ENCODE results near the gene DCTN1.

The DCTN1 gene

GRCh38 chr2:74418312-74418711 is 38.2 kb upstream of the DCTN1 start:
- WGBS (ENCODE audit: insufficient coverage), result over 99% methylated on average over 16 of the region's 27 CpGs
- H3K27me3 ChIP-seq (replicated peaks in 2 of 5; ENCODE audit: control insufficient read depth in 4 of 5, insufficient read depth in 5 of 5, low read length in 4 of 5), result peaks cover 0 to 7% (median 0%) of the 10 kb centered on the region in 5 experiments
- no peak overlapping the region for H3K27ac ChIP-seq (ENCODE audit: insufficient read depth in 1 of 2, low read depth in 1 of 2, low read length in 2 of 2, poor library complexity in 1 of 2, severe bottlenecking in 2 of 2)
- peaks cover 0 to 43% (median 38%) of the 10 kb centered on the region in 4 experiments for H3K4me1 ChIP-seq (ENCODE audit: control extremely low read depth in 1 of 4, control insufficient read depth in 4 of 4, insufficient read depth in 4 of 4, low read length in 3 of 4)
- ChIA-PET CTCF (interaction anchor here (1.7 kb wide), 1 partner anchor 22 kb away, joined by 4 read pairs; no protein-coding TSS in a partner anchor), POLR2A (interaction anchor here (0.6 kb wide), 1 partner anchor 8 kb away, joined by 5 read pairs; no protein-coding TSS in a partner anchor)
- no peak overlapping the region for H3K4me3 ChIP-seq (ENCODE audit: control insufficient read depth in 1 of 7, extremely low read depth in 1 of 7, insufficient read depth in 4 of 7, low read depth in 2 of 7, low read length in 6 of 7)
- no peak for DNase-seq
- H3K36me3 ChIP-seq (ENCODE audit: control insufficient read depth in 4 of 4, insufficient read depth in 4 of 4, low read length in 3 of 4), result no peaks in the 10 kb centered on the region
- H3K9me3 ChIP-seq (ENCODE audit: control extremely low read depth in 1 of 5, control insufficient read depth in 4 of 5, insufficient read depth in 2 of 5, low read depth in 1 of 5, low read length in 4 of 5), result no peaks in the 10 kb centered on the region

GRCh38 chr2:74417763-74418162 is 37.7 kb upstream of the DCTN1 start:
- DNase-seq, result no peak
- POLR2A ChIA-PET, result no interaction called here
- H3K27me3 ChIP-seq (replicated peaks in 2 of 5; ENCODE audit: control insufficient read depth in 4 of 5, insufficient read depth in 5 of 5, low read length in 4 of 5), result peaks cover 0 to 7% (median 0%) of the 10 kb centered on the region in 5 experiments
- 90% methylated on average over 4 of the region's 6 CpGs for WGBS (ENCODE audit: insufficient coverage)
- H3K36me3 ChIP-seq (ENCODE audit: control insufficient read depth in 4 of 4, insufficient read depth in 4 of 4, low read length in 3 of 4), result no peaks in the 10 kb centered on the region
- no peaks in the 10 kb centered on the region for H3K9me3 ChIP-seq (ENCODE audit: control extremely low read depth in 1 of 5, control insufficient read depth in 4 of 5, insufficient read depth in 2 of 5, low read depth in 1 of 5, low read length in 4 of 5)
- no peak overlapping the region for H3K4me3 ChIP-seq (ENCODE audit: control insufficient read depth in 1 of 7, extremely low read depth in 1 of 7, insufficient read depth in 4 of 7, low read depth in 2 of 7, low read length in 6 of 7)
- CTCF ChIA-PET, result interaction anchor here (1.7 kb wide), 1 partner anchor 22 kb away, joined by 4 read pairs; no protein-coding TSS in a partner anchor
- no peak overlapping the region for H3K27ac ChIP-seq (ENCODE audit: insufficient read depth in 1 of 2, low read depth in 1 of 2, low read length in 2 of 2, poor library complexity in 1 of 2, severe bottlenecking in 2 of 2)
- H3K4me1 ChIP-seq (ENCODE audit: control extremely low read depth in 1 of 4, control insufficient read depth in 4 of 4, insufficient read depth in 4 of 4, low read length in 3 of 4), result peaks cover 0 to 47% (median 40%) of the 10 kb centered on the region in 4 experiments

GRCh38 chr2:74417197-74417596 is 37.1 kb upstream of the DCTN1 start:
- no peak overlapping the region for H3K27ac ChIP-seq (ENCODE audit: insufficient read depth in 1 of 2, low read depth in 1 of 2, low read length in 2 of 2, poor library complexity in 1 of 2, severe bottlenecking in 2 of 2)
- no peak for DNase-seq
- H3K4me3 ChIP-seq (ENCODE audit: control insufficient read depth in 1 of 7, extremely low read depth in 1 of 7, insufficient read depth in 4 of 7, low read depth in 2 of 7, low read length in 6 of 7), result no peak overlapping the region
- CTCF ChIA-PET, result interaction anchor here (2.5 kb wide), 1 partner anchor 38 kb away, joined by 10 read pairs; the partner anchor contains the start of gene INO80B
- no peaks in the 10 kb centered on the region for H3K36me3 ChIP-seq (ENCODE audit: control insufficient read depth in 4 of 4, insufficient read depth in 4 of 4, low read length in 3 of 4)
- POLR2A ChIA-PET, result no interaction called here
- 90% methylated on average over 2 of the region's 3 CpGs for WGBS (ENCODE audit: insufficient coverage)
- peaks cover 0 to 46% (median 38%) of the 10 kb centered on the region in 4 experiments for H3K4me1 ChIP-seq (ENCODE audit: control extremely low read depth in 1 of 4, control insufficient read depth in 4 of 4, insufficient read depth in 4 of 4, low read length in 3 of 4)
- no peaks in the 10 kb centered on the region for H3K9me3 ChIP-seq (ENCODE audit: control extremely low read depth in 1 of 5, control insufficient read depth in 4 of 5, insufficient read depth in 2 of 5, low read depth in 1 of 5, low read length in 4 of 5)
- H3K27me3 ChIP-seq (replicated peaks in 2 of 5; ENCODE audit: control insufficient read depth in 4 of 5, insufficient read depth in 5 of 5, low read length in 4 of 5), result peaks cover 0 to 7% (median 0%) of the 10 kb centered on the region in 5 experiments

- WGBS (ENCODE audit: insufficient coverage), result 80% methylated on average over 1 of the region's 3 CpGs
- POLR2A ChIA-PET, result no interaction called here
These were observed 36.7 kb upstream of the DCTN1 start for GRCh38 chr2:74416778-74417177.

GRCh38 chr2:74415762-74416395 is 35.8 kb upstream of the DCTN1 start:
- H3K36me3 ChIP-seq (ENCODE audit: control insufficient read depth in 4 of 4, insufficient read depth in 4 of 4, low read length in 3 of 4), result no peaks in the 10 kb centered on the region
- CTCF ChIA-PET, result interaction anchor here (0.6 to 2.5 kb wide), 10 partner anchors 15 to 173 kb away, joined by 3 to 10 read pairs (median 4); partner anchors contain the start of gene INO80B
- peaks cover 0 to 36% (median 28%) of the 10 kb centered on the region in 4 experiments for H3K4me1 ChIP-seq (ENCODE audit: control extremely low read depth in 1 of 4, control insufficient read depth in 4 of 4, insufficient read depth in 4 of 4, low read length in 3 of 4)
- WGBS (ENCODE audit: insufficient coverage), result 53% methylated on average over 29 of the region's 35 CpGs
- peaks cover 0 to 7% (median 0%) of the 10 kb centered on the region in 5 experiments for H3K27me3 ChIP-seq (replicated peaks in 2 of 5; ENCODE audit: control insufficient read depth in 4 of 5, insufficient read depth in 5 of 5, low read length in 4 of 5)
- no peaks in the 10 kb centered on the region for H3K9me3 ChIP-seq (ENCODE audit: control extremely low read depth in 1 of 5, control insufficient read depth in 4 of 5, insufficient read depth in 2 of 5, low read depth in 1 of 5, low read length in 4 of 5)
- H3K4me3 ChIP-seq (ENCODE audit: control insufficient read depth in 1 of 7, extremely low read depth in 1 of 7, insufficient read depth in 4 of 7, low read depth in 2 of 7, low read length in 6 of 7), result peak overlapping the region in 5 of 7 experiments; percentile 10 to 82 (median 72)
- POLR2A ChIA-PET, result no interaction called here
- no peak overlapping the region for H3K27ac ChIP-seq (ENCODE audit: insufficient read depth in 1 of 2, low read depth in 1 of 2, low read length in 2 of 2, poor library complexity in 1 of 2, severe bottlenecking in 2 of 2)
- DNase-seq, result no peak

More at GRCh38 chr2:74416778-74417177, 36.7 kb upstream of the DCTN1 start:
- H3K4me1 ChIP-seq (ENCODE audit: control extremely low read depth in 1 of 4, control insufficient read depth in 4 of 4, insufficient read depth in 4 of 4, low read length in 3 of 4), result peaks cover 0 to 43% (median 35%) of the 10 kb centered on the region in 4 experiments
- H3K36me3 ChIP-seq (ENCODE audit: control insufficient read depth in 4 of 4, insufficient read depth in 4 of 4, low read length in 3 of 4), result no peaks in the 10 kb centered on the region
- H3K27ac ChIP-seq (ENCODE audit: insufficient read depth in 1 of 2, low read depth in 1 of 2, low read length in 2 of 2, poor library complexity in 1 of 2, severe bottlenecking in 2 of 2), result no peak overlapping the region
- peaks cover 0 to 7% (median 0%) of the 10 kb centered on the region in 5 experiments for H3K27me3 ChIP-seq (replicated peaks in 2 of 5; ENCODE audit: control insufficient read depth in 4 of 5, insufficient read depth in 5 of 5, low read length in 4 of 5)
- H3K9me3 ChIP-seq (ENCODE audit: control extremely low read depth in 1 of 5, control insufficient read depth in 4 of 5, insufficient read depth in 2 of 5, low read depth in 1 of 5, low read length in 4 of 5), result no peaks in the 10 kb centered on the region
- CTCF ChIA-PET, result interaction anchor here (1.0 to 2.5 kb wide), 4 partner anchors 16 to 39 kb away, joined by 3 to 10 read pairs (median 6); partner anchors contain the start of gene INO80B
- no peak overlapping the region for H3K4me3 ChIP-seq (ENCODE audit: control insufficient read depth in 1 of 7, extremely low read depth in 1 of 7, insufficient read depth in 4 of 7, low read depth in 2 of 7, low read length in 6 of 7)
- peak in 1 of 3 donors; percentile 30 for DNase-seq

- peak; percentile 46 to 62 (median 51) for DNase-seq
- H3K4me1 ChIP-seq (ENCODE audit: control extremely low read depth in 1 of 4, control insufficient read depth in 4 of 4, insufficient read depth in 4 of 4, low read length in 3 of 4), result peaks cover 0 to 33% (median 25%) of the 10 kb centered on the region in 4 experiments
- CTCF ChIA-PET, result interaction anchor here (0.9 to 2.5 kb wide), 9 partner anchors 14 to 174 kb away, joined by 3 to 10 read pairs (median 5); partner anchors contain the start of gene INO80B
- peaks cover 0 to 7% (median 0%) of the 10 kb centered on the region in 5 experiments for H3K27me3 ChIP-seq (replicated peaks in 2 of 5; ENCODE audit: control insufficient read depth in 4 of 5, insufficient read depth in 5 of 5, low read length in 4 of 5)
- H3K4me3 ChIP-seq (ENCODE audit: control insufficient read depth in 1 of 7, extremely low read depth in 1 of 7, insufficient read depth in 4 of 7, low read depth in 2 of 7, low read length in 6 of 7), result peak overlapping the region in 6 of 7 experiments; percentile 10 to 82 (median 64)
- WGBS (ENCODE audit: insufficient coverage), result 6% methylated on average over 64 of the region's 66 CpGs
- no peaks in the 10 kb centered on the region for H3K36me3 ChIP-seq (ENCODE audit: control insufficient read depth in 4 of 4, insufficient read depth in 4 of 4, low read length in 3 of 4)
- H3K27ac ChIP-seq (ENCODE audit: insufficient read depth in 1 of 2, low read depth in 1 of 2, low read length in 2 of 2, poor library complexity in 1 of 2, severe bottlenecking in 2 of 2), result no peak overlapping the region
- no peaks in the 10 kb centered on the region for H3K9me3 ChIP-seq (ENCODE audit: control extremely low read depth in 1 of 5, control insufficient read depth in 4 of 5, insufficient read depth in 2 of 5, low read depth in 1 of 5, low read length in 4 of 5)
- POLR2A ChIA-PET, result no interaction called here
These were observed 35.0 kb upstream of the DCTN1 start for GRCh38 chr2:74414881-74415761.

Data from common myeloid progenitor, CD34-positive (primary cell).